Right lobe of liver (tissue), 6 donors: ENCODE results near the gene PTPRN2. TPM values are rescaled to one million over a fixed set of nuclear protein-coding genes. Genes with fewer than 3 reads are reported as not detected.
"Not testable (repeated sequence)": the region's sequence is repeated elsewhere in the genome, so short reads cannot be mapped to it uniquely, and the experiment has no call there.

Experiments
- ATAC-seq, 4 donors: fragments of 200-7000 bp; cut with Tn5 transposase; one replicate each; pipeline ENCODE4 v1.9.1; 2020; ENCODE audit warnings: mild to moderate bottlenecking in 4 of 4, moderate library complexity in 4 of 4
- DNase-seq, 3 donors: peaks; one replicate each; pipeline ENCODE4 v3.0.0-alpha.2; 2020
- H3K27ac ChIP-seq, 3 donors: fragments of 200-600 bp; one replicate each; pipeline ENCODE4 v1.8.0; 2022
- H3K27me3 ChIP-seq, 2 donors: fragments of 200-600 bp; one replicate each; pipeline ENCODE4 v1.8.0; 2022
- H3K36me3 ChIP-seq, 4 donors: fragments of 200-600 bp; sonication (generic) in 1 of 4; one replicate each; pipeline versions ENCODE4 v1.5.1 to v1.8.0; 2017 to 2022; ENCODE audit warnings: control low read depth in 1 of 4
- H3K4me1 ChIP-seq, 4 donors: fragments of 200-600 bp; sonication (generic) in 1 of 4; one replicate each; pipeline versions ENCODE4 v1.5.1 to v1.8.0; 2017 to 2022; ENCODE audit warnings: control low read depth in 1 of 4
- H3K4me3 ChIP-seq, 3 donors: fragments of 200-600 bp; one replicate each; pipeline ENCODE4 v1.8.0; 2022
- H3K9me3 ChIP-seq, 4 donors: fragments of 200-600 bp; sonication (generic) in 1 of 4; one replicate each; pipeline versions ENCODE4 v1.5.1 to v1.8.0; 2017 to 2022; ENCODE audit warnings: control low read depth in 1 of 4
- POLR2A ChIP-seq: fragments of 450-650 bp; IDR thresholded peaks from one replicate; pipeline ENCODE4 v1.6.1; 2017; ENCODE audit warnings: antibody characterized with exemption, mild to moderate bottlenecking
- WGBS: methylation state at CpG from one replicate; pipeline ENCODE4 v1.1.6; 2018; ENCODE audit warnings: low coverage, low lambda C conversion rate; ENCODE audit not compliant: insufficient coverage; ENCODE audit errors: missing lambda C conversion rate; 5-methylcytosine and 5-hydroxymethylcytosine counted together
- intact Hi-C, 2 donors: fragments of 100-400 bp; cut with DNase I; formaldehyde crosslinking; loops; one replicate each; pipeline versions ENCODE4 v1.11.2 to v1.14.1; 2022
- total RNA-seq, 6 experiments: library from RNA; depleted of rRNA in 2 of 6; stranded (reverse); fragments of >200 nt in 2 of 6; fragmentation: NEBNext Ultra II Directional in 3 of 6; extraction: Animal tissue kit (Norgen Biotek cat#: 25700) in 3 of 6; gene quantifications; one replicate each; pipeline versions ENCODE4 v1.1.0 to v1.2.4, GENCODE V29; 2016 to 2023
- TF ChIP-seq, protein P1 (sequence below), 4 donors: fragments of 200-600 bp in 3 of 4; fragments of 450-650 bp in 1 of 4; IDR thresholded peaks; one replicate each; pipeline versions ENCODE4 v1.5.1 to v1.8.0; 2016 to 2022; ENCODE audit warnings: antibody characterized with exemption in 4 of 4, mild to moderate bottlenecking in 2 of 4
- donor health status: DM: no; HTN: yes; CAD: no.
- donor health status: DM: no; HTN: no; CAD: no.
- donor health status: DM: no; HTN: no; CAD: no.
- donor health status: DM: no; HTN: yes; CAD: no.
- donor health status: DM: no; HTN: yes; CAD: no.

PTPRN2 gene
- total RNA-seq, 6 experiments from 2014 or later = 0.15 to 0.87 (median 0.67) TPM

DNA sequence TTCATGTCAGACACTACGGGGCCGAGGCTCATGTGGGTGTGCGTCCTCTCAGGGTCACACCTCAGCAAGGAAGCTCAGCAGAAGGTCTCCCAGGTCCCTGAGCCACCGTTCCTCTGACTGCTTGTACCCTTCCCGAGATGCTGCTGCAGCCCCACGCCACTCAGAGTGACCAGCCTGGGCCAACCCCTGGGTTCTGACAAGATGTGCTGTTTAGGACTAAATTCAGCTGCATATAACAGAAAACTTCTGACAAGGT is 738.4 kb downstream of the PTPRN2 start:
- DNase-seq (no peak), ATAC-seq (no peak)
- intact Hi-C loops = no loop called here
- Histone ChIP-seq H3K9me3 (no peaks in the 10 kb centered on the region), H3K27me3 (no peaks in the 10 kb centered on the region), H3K4me3 (no peak overlapping the region), H3K4me1 (no peaks in the 10 kb centered on the region), H3K27ac (no peak overlapping the region), H3K36me3 (no peaks in the 10 kb centered on the region)
- TF ChIP-seq POLR2A = no peak
- TF ChIP-seq, protein P1, sequence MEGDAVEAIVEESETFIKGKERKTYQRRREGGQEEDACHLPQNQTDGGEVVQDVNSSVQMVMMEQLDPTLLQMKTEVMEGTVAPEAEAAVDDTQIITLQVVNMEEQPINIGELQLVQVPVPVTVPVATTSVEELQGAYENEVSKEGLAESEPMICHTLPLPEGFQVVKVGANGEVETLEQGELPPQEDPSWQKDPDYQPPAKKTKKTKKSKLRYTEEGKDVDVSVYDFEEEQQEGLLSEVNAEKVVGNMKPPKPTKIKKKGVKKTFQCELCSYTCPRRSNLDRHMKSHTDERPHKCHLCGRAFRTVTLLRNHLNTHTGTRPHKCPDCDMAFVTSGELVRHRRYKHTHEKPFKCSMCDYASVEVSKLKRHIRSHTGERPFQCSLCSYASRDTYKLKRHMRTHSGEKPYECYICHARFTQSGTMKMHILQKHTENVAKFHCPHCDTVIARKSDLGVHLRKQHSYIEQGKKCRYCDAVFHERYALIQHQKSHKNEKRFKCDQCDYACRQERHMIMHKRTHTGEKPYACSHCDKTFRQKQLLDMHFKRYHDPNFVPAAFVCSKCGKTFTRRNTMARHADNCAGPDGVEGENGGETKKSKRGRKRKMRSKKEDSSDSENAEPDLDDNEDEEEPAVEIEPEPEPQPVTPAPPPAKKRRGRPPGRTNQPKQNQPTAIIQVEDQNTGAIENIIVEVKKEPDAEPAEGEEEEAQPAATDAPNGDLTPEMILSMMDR (IDR thresholded peaks at IDR 0.05) = no peak
- no CpG with 5 or more reads among the region's 6 CpGs for WGBS

GRCh38 chr7:157848508-157849340 is 738.9 kb downstream of the PTPRN2 start:
- H3K36me3 ChIP-seq = no peaks in the 10 kb centered on the region
- no peaks in the 10 kb centered on the region for H3K9me3 ChIP-seq
- intact Hi-C loops = no loop called here
- H3K27ac ChIP-seq = no peak overlapping the region
- 65% methylated on average over 3 of the region's 32 CpGs for WGBS
- DNase-seq = no peak
- no peak for ATAC-seq
- H3K27me3 ChIP-seq = no peaks in the 10 kb centered on the region
- H3K4me3 ChIP-seq = no peak overlapping the region
- TF ChIP-seq, protein P1 (IDR thresholded peaks at IDR 0.05) = no peak
- TF ChIP-seq POLR2A = no peak
- no peaks in the 10 kb centered on the region for H3K4me1 ChIP-seq

GRCh38 chr7:157847756-157848487 is 739.7 kb downstream of the PTPRN2 start:
- 65% methylated on average over 14 of the region's 14 CpGs for WGBS
- intact Hi-C loops, ATAC-seq, H3K9me3 ChIP-seq, H3K27me3 ChIP-seq, H3K4me3 ChIP-seq, DNase-seq, H3K4me1 ChIP-seq, H3K36me3 ChIP-seq, H3K27ac ChIP-seq: not testable (repeated sequence)

DNA sequence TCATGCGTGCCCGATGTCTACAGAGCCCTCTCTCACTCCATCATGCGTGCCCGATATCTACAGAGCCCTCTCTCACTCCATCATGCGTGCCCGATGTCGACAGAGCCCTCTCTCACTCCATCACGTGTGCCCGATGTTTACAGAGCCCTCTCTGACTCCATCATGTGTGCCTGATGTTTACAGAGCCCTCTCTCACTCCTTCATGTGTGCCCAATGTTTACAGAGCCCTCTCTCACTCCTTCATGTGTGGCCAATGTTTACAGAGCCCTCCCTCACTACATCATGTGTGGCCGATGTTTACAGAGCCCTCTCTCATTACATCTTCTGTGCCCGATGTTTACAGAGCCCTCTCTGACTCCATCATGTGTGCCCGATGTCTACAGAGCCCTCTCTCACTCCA is 740.9 kb downstream of the PTPRN2 start:
- H3K27ac ChIP-seq, H3K36me3 ChIP-seq, H3K9me3 ChIP-seq, H3K4me1 ChIP-seq, ATAC-seq, H3K4me3 ChIP-seq, H3K27me3 ChIP-seq, intact Hi-C loops, DNase-seq: not testable (repeated sequence)
- 63% methylated on average over 12 of the region's 12 CpGs for WGBS

GRCh38 chr7:157846271-157846670 is 741.4 kb downstream of the PTPRN2 start:
- no peak for ATAC-seq
- no peak overlapping the region for H3K4me3 ChIP-seq
- intact Hi-C loops = no loop called here
- no peak overlapping the region for H3K27ac ChIP-seq
- WGBS = 56% methylated on average over 9 of the region's 11 CpGs
- no peak for DNase-seq
- no peaks in the 10 kb centered on the region for H3K9me3 ChIP-seq
- no peaks in the 10 kb centered on the region for H3K27me3 ChIP-seq
- H3K36me3 ChIP-seq = no peaks in the 10 kb centered on the region
- no peak for TF ChIP-seq POLR2A
- TF ChIP-seq, protein P1 (IDR thresholded peaks at IDR 0.05) = no peak
- no peaks in the 10 kb centered on the region for H3K4me1 ChIP-seq
